T-cell (primary cell): Measurements from ENCODE around the gene GNA15. TPM values are rescaled to one million over a fixed set of nuclear protein-coding genes. Genes with fewer than 3 reads are reported as not detected.

Source experiments
- ATAC-seq, 4 experiments: fragments of 200-7000 bp in 3 of 4; fragments of 150-1000 bp in 1 of 4; cut with Tn5 transposase; replicated peaks in 1 of 4; 1 replicate in 3 of 4; 2 replicates in 1 of 4; pipeline ENCODE4 v1.10.0; 2021; ENCODE audit warnings: moderate library complexity in 3 of 4, mild to moderate bottlenecking in 2 of 4, moderate number of reproducible peaks in 1 of 4
- CTCF ChIA-PET, 2 donors: fragments of 300-600 bp; sonication (Branson Sonifier 250); formaldehyde crosslinking; loops; one replicate each; lab custom pipeline; 2022; ENCODE audit warnings: antibody characterized with exemption in 2 of 2; lab: Charles Lee
- POLR2A ChIA-PET, 2 donors: fragments of 300-600 bp; sonication (Branson Sonifier 250); formaldehyde crosslinking; loops; one replicate each; lab custom pipeline; 2022; ENCODE audit warnings: antibody characterized with exemption in 2 of 2; lab: Charles Lee
- DNase-seq, 35 experiments: peaks; one replicate each; pipeline versions ENCODE4 v3.0.0 to v3.0.0-alpha.2; 2013 to 2023
- H3K27ac ChIP-seq: one replicate; pipeline ENCODE4 v1.5.1; 2013; ENCODE audit warnings: low read length
- H3K27me3 ChIP-seq, 2 experiments: replicated peaks in 1 of 2; 1 replicate in 1 of 2; 2 replicates in 1 of 2; pipeline versions ENCODE4 v1.6.1 to v1.7.0; 2013; ENCODE audit warnings: low read length in 1 of 2, mixed read lengths in 1 of 2; ENCODE audit not compliant: control insufficient read depth in 2 of 2, insufficient read depth in 2 of 2; ENCODE audit errors: extremely low read depth in 1 of 2
- H3K36me3 ChIP-seq, 2 donors: 1 replicate in 1 of 2; 2 replicates in 1 of 2; pipeline versions ENCODE4 v1.6.1 to v1.7.0; 2013; ENCODE audit warnings: low read length in 1 of 2; ENCODE audit not compliant: control insufficient read depth in 2 of 2, insufficient read depth in 1 of 2; ENCODE audit errors: extremely low read depth in 1 of 2
- H3K4me1 ChIP-seq, 2 experiments: 1 replicate in 1 of 2; 2 replicates in 1 of 2; pipeline versions ENCODE4 v1.6.1 to v1.7.0; 2013; ENCODE audit warnings: low read length in 2 of 2, mixed read lengths in 1 of 2; ENCODE audit not compliant: insufficient read depth in 2 of 2, control insufficient read depth in 1 of 2; ENCODE audit errors: extremely low read depth in 1 of 2
- H3K4me3 ChIP-seq, 2 donors: 1 replicate in 1 of 2; 2 replicates in 1 of 2; pipeline versions ENCODE4 v1.5.1 to v1.7.0; 2013; ENCODE audit warnings: mild to moderate bottlenecking in 2 of 2, low read length in 1 of 2, moderate library complexity in 1 of 2; ENCODE audit not compliant: control insufficient read depth in 1 of 2; ENCODE audit errors: extremely low read depth in 1 of 2
- H3K9me3 ChIP-seq: 2 replicates; pipeline ENCODE4 v1.7.0; 2013
- H3K27ac Mint-ChIP-seq, 2 donors: one replicate each; pipeline ENCODE4 v1.8.0; 2020 to 2021; ENCODE audit warnings: mild to moderate bottlenecking in 2 of 2, mixed read lengths in 2 of 2
- H3K27me3 Mint-ChIP-seq, 2 donors: one replicate each; pipeline ENCODE4 v1.8.0; 2021 to 2022; ENCODE audit warnings: mixed read lengths in 2 of 2
- H3K36me3 Mint-ChIP-seq: one replicate; pipeline ENCODE4 v1.8.0; 2021; ENCODE audit warnings: mixed read lengths
- H3K4me1 Mint-ChIP-seq, 3 donors: one replicate each; pipeline ENCODE4 v1.8.0; 2020 to 2022; ENCODE audit warnings: mixed read lengths in 3 of 3, mild to moderate bottlenecking in 1 of 3
- H3K4me3 Mint-ChIP-seq, 3 donors: one replicate each; pipeline ENCODE4 v1.8.0; 2020 to 2022; ENCODE audit warnings: mild to moderate bottlenecking in 3 of 3, mixed read lengths in 3 of 3, moderate library complexity in 3 of 3
- H3K9me3 Mint-ChIP-seq, 3 donors: one replicate each; pipeline ENCODE4 v1.8.0; 2020 to 2022; ENCODE audit warnings: mixed read lengths in 3 of 3
- WGBS: methylation state at CpG from one replicate; pipeline ENCODE4 v1.1.5; 2013; ENCODE audit warnings: missing lambda C conversion rate; ENCODE audit not compliant: insufficient coverage; 5-methylcytosine and 5-hydroxymethylcytosine counted together
- total RNA-seq, 35 experiments: library from RNA in 6 of 35; stranded (reverse) in 6 of 35; fragments of 120-200 nt in 1 of 35; gene quantifications; one replicate each; pipeline versions ENCODE4 v1.2.1 to v1.2.4 and lab custom pipeline; 2013 to 2026

GNA15 gene
- total RNA-seq, 5 donors from 2014 or later (not counting 1 experiment from before 2014, with no cell fraction given), result 1.8 to 13.2 (median 2.8) TPM

DNA sequence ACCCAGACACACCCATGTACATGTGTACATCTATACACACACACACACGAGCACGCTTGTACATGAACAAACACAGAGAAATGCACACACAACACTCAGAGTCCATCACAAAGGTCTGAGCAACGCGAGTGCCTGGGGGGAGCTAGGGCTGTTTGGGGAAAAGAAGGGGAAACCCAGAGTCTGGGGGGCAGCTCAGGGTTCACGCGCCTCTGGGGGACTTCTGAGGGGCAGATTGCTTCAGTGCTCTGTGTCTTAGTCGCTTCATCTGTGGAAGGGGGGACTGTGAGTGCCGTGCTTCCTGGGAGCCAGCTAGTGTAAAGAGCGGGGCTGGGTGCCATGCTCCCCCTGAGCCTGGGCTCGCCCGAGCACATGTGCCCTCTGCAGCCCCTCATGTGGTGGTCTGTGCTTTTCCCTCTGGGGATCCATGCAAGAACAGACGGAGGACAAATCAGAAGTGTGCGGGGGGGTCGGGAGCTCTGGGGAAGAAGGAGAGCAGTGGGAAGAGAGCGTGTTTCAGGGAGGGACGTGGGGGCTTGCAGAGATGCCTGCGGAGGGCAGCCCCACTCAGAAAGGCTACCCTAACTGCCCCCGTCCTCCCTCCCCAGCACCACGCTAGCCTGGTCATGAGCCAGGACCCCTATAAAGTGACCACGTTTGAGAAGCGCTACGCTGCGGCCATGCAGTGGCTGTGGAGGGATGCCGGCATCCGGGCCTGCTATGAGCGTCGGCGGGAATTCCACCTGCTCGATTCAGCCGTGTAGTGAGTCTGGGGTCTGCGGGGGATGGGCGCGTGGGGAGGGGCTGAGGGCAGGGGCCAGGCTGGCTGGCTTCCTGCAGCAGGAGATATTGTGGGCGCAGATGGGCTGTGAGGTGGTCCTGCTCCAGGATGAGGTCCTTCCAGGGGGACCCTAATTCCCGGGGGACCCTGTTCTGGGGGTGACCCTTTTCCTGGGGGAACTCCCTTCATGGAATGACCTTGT is 14.0 kb downstream of the GNA15 start:
- WGBS, result 97% methylated on average over 12 of the region's 35 CpGs
- no peaks in the 10 kb centered on the region for H3K36me3 Mint-ChIP-seq
- Histone ChIP-seq H3K27ac (no peak overlapping the region), H3K36me3 (no peaks in the 10 kb centered on the region), H3K9me3 (no peaks in the 10 kb centered on the region), H3K4me1 (peaks cover 5 to 12% of the 10 kb centered on the region in 2 experiments), H3K4me3 (no peak overlapping the region), H3K27me3 (no peaks in the 10 kb centered on the region)
- no peak overlapping the region for H3K27ac Mint-ChIP-seq
- ChIA-PET CTCF (no interaction called here), POLR2A (no interaction called here)
- ATAC-seq (no peak), DNase-seq (no peak)
- H3K27me3 Mint-ChIP-seq, result no peaks in the 10 kb centered on the region
- H3K9me3 Mint-ChIP-seq, result no peaks in the 10 kb centered on the region
- H3K4me1 Mint-ChIP-seq, result peaks cover 4 to 8% (median 7%) of the 10 kb centered on the region in 3 donors
- no peak overlapping the region for H3K4me3 Mint-ChIP-seq

DNA sequence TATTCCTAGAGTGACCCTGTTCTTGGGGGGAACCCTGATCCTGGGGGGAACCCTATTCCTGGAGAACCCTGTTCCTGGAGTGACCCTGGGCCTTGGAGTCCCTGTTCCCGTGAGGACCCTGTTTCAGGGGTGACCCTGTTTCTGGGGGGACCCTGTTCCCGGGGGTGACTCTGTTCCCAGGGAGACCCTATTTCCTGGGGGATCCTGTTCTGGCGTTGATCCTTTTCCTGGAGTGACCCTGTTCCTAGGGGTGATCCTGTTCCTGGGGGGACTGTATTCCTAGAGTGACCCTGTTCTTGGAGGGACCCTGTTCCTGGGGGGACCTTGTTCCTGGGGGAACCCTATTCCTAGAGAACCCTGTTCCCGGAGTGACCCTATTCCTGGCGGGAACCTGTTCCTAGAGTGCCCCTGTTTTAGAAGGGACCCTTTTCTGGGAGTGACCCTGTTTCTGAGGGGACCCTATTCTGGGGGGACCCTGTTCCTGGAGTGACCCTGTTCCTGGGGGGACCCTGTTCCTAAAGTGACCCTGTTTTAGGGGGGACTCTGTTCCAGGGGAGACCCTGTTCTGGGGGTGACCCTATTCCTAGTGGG is 15.0 kb downstream of the GNA15 start:
- Histone ChIP-seq H3K4me3 (no peak overlapping the region), H3K9me3 (no peaks in the 10 kb centered on the region), H3K4me1 (peaks cover 13 to 22% of the 10 kb centered on the region in 2 experiments), H3K27ac (no peak overlapping the region), H3K27me3 (no peaks in the 10 kb centered on the region), H3K36me3 (no peaks in the 10 kb centered on the region)
- Mint-ChIP-seq H3K36me3 (no peaks in the 10 kb centered on the region), H3K27me3 (no peaks in the 10 kb centered on the region), H3K9me3 (no peaks in the 10 kb centered on the region), H3K4me3 (no peak overlapping the region), H3K27ac (no peak overlapping the region), H3K4me1 (peaks cover 2 to 7% (median 5%) of the 10 kb centered on the region in 3 donors)
- 90% methylated on average over 2 of the region's 5 CpGs for WGBS
- ATAC-seq (no peak), DNase-seq (no peak)
- ChIA-PET POLR2A (no interaction called here), CTCF (interaction anchor here in 1 of 2 donors (1.1 kb wide), 1 partner anchor 22 kb away, joined by 3 read pairs; no protein-coding TSS in a partner anchor)

DNA sequence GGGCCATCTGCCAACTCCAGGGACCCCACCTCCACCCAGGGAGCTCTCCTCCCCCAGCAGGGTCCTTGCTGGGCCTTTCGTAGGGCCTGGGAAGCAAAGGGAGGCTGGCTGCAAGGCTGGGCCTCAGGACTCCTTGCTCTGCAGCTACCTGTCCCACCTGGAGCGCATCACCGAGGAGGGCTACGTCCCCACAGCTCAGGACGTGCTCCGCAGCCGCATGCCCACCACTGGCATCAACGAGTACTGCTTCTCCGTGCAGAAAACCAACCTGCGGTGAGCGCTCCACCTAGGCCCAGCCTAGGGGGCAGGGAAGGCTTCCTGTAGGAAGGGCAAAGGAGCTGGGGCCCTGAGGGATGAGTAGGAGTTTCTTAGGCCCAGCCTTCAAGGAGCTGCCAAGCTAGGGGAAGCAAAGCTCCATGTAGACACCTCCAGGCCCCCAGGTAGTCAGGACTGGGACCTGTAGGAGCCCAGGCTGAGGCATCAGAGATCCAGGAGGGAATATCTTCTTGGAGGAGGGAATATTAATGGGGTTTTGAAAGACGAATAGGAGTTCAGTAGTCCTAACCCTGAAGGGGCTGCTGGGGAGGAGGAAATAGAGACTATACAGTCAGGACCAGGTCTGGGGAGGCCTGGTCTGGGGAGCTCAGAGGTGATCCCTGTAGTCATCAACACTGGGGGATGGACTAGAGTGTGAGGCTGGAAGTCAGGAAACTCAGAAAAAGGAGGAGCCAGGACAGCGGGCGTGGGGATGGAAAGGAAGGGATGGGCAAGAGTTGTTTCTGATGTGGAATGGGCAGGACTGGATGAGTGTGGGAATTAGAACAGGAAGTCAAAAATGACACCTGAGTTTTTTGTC is 16.0 kb downstream of the GNA15 start:
- no peaks in the 10 kb centered on the region for H3K36me3 Mint-ChIP-seq
- ATAC-seq (no peak), DNase-seq (no peak)
- no peaks in the 10 kb centered on the region for H3K27me3 Mint-ChIP-seq
- H3K27me3 ChIP-seq, result no peaks in the 10 kb centered on the region
- no peaks in the 10 kb centered on the region for H3K9me3 ChIP-seq
- no peak overlapping the region for H3K27ac Mint-ChIP-seq
- H3K4me3 Mint-ChIP-seq, result no peak overlapping the region
- H3K27ac ChIP-seq, result no peak overlapping the region
- WGBS, result 88% methylated on average over 10 of the region's 14 CpGs
- POLR2A ChIA-PET, result no interaction called here
- CTCF ChIA-PET, result interaction anchor here (0.5 to 1.1 kb wide), 3 partner anchors 10 to 23 kb away, joined by 3 to 7 read pairs (median 5); no protein-coding TSS in a partner anchor
- H3K4me3 ChIP-seq, result no peak overlapping the region
- no peaks in the 10 kb centered on the region for H3K36me3 ChIP-seq
- no peaks in the 10 kb centered on the region for H3K9me3 Mint-ChIP-seq
- peaks cover 2 to 4% (median 3%) of the 10 kb centered on the region in 3 donors for H3K4me1 Mint-ChIP-seq
- H3K4me1 ChIP-seq, result peaks cover 13 to 24% of the 10 kb centered on the region in 2 experiments

GRCh38 chr19:3152419-3152780 is 16.6 kb downstream of the GNA15 start:
- DNase-seq, result no peak
- no peaks in the 10 kb centered on the region for H3K9me3 Mint-ChIP-seq
- H3K4me3 Mint-ChIP-seq, result no peak overlapping the region
- H3K27me3 Mint-ChIP-seq, result no peaks in the 10 kb centered on the region
- H3K27ac Mint-ChIP-seq, result no peak overlapping the region
- no CpG with 5 or more reads among the region's 3 CpGs for WGBS
- H3K36me3 Mint-ChIP-seq, result no peaks in the 10 kb centered on the region
- H3K4me3 ChIP-seq, result no peak overlapping the region
- no peak overlapping the region for H3K27ac ChIP-seq
- ChIA-PET POLR2A (no interaction called here), CTCF (interaction anchor here in 1 of 2 donors (0.5 kb wide), 2 partner anchors 9 to 1518 kb away, joined by 4 to 5 read pairs; partner anchors contain the start of gene MYDGF)
- H3K4me1 Mint-ChIP-seq, result peaks cover 0 to 6% (median 4%) of the 10 kb centered on the region in 3 donors
- H3K27me3 ChIP-seq, result no peaks in the 10 kb centered on the region
- no peaks in the 10 kb centered on the region for H3K9me3 ChIP-seq
- no peaks in the 10 kb centered on the region for H3K36me3 ChIP-seq
- ATAC-seq, result no peak
- peaks cover 13 to 24% of the 10 kb centered on the region in 2 experiments for H3K4me1 ChIP-seq

DNA sequence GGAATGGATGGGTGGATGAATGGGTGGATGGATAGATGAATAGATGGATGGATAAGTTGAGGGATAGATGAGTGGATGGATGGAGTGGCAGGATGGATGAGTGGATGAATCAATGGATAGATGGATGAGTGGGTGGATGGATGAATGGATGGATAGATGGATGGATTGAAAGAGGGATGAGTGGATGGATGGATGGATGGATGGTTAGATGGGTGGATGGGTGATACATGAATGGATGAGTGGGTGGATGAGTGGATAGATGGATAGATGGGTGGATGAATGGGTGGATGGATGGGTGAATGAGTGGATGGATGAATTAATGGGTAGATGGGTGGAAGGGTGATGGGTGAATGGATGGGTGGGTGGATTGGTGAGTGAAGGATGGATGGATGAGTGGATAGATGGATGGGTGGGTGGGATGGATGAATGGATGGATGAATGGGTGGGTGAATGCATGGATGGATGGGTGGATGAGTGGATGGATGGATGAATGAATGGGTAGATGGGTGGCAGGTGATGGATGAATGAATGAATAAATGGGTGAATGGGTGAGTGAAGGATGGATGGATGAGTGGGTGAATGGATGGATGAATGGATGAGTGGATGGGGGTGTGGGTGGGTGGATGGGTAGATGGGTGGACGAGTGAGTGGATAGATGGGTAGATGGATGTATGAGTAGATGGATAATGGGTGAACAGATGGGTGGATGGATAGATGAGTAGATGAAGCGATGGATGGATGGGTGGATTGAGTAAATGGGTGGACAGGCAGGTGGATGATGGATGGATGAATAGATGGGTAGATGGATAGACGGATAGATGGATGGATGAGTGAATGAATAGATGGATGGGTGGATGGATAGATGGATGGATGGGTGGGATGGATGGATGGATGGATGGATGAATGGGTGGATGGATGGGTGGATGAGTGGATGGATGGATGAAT is 17.7 kb downstream of the GNA15 start:
- no peak overlapping the region for H3K27ac ChIP-seq
- Mint-ChIP-seq H3K27ac (no peak overlapping the region), H3K4me1 (peaks cover 0 to 11% (median 8%) of the 10 kb centered on the region in 3 donors), H3K4me3 (no peak overlapping the region), H3K36me3 (no peaks in the 10 kb centered on the region), H3K9me3 (no peaks in the 10 kb centered on the region), H3K27me3 (no peaks in the 10 kb centered on the region)
- POLR2A ChIA-PET, result no interaction called here
- peaks cover 13 to 24% of the 10 kb centered on the region in 2 experiments for H3K4me1 ChIP-seq
- no peak overlapping the region for H3K4me3 ChIP-seq
- CTCF ChIA-PET, result interaction anchor here in 1 of 2 donors (0.5 kb wide), 1 partner anchor 83 kb away, joined by 3 read pairs; no protein-coding TSS in a partner anchor
- H3K9me3 ChIP-seq, result no peaks in the 10 kb centered on the region
- WGBS, result 89% methylated on average over 3 of the region's 3 CpGs
- ATAC-seq, result no peak
- no peaks in the 10 kb centered on the region for H3K36me3 ChIP-seq
- no peaks in the 10 kb centered on the region for H3K27me3 ChIP-seq
- no peak for DNase-seq
